Stimulated activated CD4-positive, alpha-beta T cell treated with anti-CD3 and anti-CD28 coated beads, Interleukin-15, amount 100 ng/mL, for 24 hours (primary cell): ENCODE measurements around the gene MYO7A.

Experiments
- DNase-seq: peaks from one replicate; pipeline ENCODE4 v3.0.0-alpha.2; 2020

The MYO7A gene

DNA sequence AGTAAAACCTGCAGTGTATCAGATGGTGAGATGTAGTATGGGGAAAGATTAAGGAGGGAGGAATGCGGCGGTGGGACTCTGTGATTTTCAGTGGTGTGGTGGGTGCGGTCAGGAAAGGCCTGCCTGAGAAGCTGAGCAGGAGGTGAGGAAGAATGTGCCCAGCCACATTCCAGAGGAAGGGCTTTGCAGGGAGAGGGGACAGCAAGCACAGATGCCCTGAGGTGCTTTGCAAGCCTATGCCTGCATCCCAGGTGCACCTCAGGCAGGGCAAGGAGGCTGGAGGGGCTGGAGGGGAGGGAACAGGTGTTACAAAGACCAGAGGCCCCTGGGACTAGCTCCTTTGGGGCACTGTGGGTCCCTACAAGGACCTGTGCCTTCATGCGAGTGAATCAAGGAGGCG is 42.1 kb downstream of the MYO7A start:
- DNase-seq: no peak

DNA sequence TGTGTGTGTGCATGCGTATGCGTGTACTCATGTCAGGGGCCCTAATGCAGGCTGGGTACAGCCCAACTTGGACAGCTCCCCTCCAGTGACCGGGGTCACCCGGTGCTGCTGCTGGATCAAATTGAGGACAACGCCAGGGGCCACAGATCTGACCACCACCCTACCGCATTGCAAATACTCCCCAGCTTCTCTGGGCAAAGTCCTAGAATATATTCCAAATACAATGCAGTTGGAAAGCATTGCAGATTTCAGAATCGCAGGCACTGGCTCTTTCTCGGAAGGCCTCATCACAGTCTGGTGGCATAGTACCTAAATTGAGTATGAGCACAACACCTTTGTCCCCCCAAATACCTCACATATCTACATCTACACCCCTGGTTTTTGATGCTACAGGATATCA is 43.2 kb downstream of the MYO7A start:
- DNase-seq: no peak

DNA sequence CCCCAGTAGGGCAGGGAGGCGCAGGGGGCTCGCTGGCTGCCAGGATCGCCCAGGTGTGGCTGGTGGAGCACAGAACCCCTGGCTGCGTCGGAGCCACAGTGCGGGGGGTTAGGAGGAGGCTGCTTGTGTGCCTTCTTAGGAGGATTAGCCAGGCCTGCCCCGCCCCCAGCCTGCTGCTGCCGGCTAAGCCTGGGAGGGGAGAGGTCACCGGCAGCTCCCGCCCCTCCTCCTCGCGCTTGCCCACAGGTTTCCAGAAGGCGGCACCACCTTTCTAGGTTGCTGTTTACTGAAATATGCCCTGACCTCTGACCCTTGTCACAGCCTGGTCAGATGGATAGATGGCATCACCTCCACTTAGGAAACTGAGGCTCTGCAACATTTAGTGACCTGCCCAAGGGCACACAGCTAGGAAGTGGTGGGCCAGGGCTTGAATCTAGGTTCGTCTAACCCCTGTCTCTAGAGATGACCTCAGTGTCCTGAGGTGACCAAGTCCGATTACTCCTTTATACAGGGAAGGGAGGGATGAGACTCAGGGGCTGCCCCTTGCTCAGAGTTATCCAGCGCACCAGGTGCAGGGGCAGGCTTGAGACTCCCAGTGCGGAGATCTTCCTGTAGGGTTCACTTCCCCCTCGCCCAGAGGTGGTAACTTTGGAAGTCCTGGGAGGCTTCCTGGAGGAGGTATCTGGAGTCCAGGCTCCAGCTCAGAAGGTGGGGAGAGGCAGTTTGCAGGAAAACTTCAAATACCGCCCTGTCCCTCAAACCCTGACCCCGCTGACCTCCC is 44.0 kb downstream of the MYO7A start:
- no peak for DNase-seq

DNA sequence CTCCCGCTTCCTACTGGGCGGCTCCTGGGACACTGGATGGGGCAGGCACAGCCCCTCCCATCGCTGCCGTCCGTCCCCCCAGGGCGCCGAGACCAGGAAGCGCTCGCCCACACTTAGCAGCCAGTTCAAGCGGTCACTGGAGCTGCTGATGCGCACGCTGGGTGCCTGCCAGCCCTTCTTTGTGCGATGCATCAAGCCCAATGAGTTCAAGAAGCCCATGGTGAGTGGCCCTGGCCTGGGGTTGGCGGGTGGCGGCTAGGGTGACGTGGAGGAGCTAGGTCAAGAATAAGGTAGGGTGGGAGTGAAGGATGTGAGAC is 44.6 kb downstream of the MYO7A start:
- DNase-seq: no peak

DNA sequence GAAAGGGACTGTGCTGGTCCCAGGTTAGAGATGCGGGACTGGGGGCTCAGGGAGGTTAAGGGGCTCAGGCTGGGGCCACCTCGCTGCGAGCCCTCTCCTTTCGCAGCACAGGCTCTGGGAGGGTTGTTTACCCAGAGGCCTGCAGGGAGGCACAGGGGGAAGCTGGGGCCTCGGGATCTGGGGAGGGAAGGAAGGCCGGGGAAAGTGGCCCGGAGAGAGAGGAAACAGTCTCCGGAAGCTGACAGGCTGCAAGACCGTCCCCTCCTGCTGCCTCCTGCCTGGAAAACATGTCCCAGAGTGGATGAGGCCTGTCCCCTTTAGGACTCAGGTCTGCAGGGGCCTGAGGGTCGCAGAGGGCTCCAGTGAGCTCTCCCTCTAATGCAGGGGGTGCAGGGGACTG is 45.4 kb downstream of the MYO7A start:
- no peak for DNase-seq

DNA sequence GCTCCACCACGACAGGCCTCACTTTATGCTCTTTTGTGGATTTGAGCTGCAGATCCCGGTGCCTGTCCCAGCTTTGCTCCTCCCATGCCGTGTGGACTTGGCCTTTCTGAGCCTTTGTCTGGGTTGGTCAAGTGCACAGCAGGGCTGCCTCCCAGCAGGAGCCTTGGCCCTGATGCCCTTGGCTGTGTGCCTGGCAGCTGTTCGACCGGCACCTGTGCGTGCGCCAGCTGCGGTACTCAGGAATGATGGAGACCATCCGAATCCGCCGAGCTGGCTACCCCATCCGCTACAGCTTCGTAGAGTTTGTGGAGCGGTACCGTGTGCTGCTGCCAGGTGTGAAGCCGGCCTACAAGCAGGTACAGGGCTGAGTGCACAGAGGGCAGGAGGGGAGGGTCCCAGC is 46.5 kb downstream of the MYO7A start:
- DNase-seq: no peak

DNA sequence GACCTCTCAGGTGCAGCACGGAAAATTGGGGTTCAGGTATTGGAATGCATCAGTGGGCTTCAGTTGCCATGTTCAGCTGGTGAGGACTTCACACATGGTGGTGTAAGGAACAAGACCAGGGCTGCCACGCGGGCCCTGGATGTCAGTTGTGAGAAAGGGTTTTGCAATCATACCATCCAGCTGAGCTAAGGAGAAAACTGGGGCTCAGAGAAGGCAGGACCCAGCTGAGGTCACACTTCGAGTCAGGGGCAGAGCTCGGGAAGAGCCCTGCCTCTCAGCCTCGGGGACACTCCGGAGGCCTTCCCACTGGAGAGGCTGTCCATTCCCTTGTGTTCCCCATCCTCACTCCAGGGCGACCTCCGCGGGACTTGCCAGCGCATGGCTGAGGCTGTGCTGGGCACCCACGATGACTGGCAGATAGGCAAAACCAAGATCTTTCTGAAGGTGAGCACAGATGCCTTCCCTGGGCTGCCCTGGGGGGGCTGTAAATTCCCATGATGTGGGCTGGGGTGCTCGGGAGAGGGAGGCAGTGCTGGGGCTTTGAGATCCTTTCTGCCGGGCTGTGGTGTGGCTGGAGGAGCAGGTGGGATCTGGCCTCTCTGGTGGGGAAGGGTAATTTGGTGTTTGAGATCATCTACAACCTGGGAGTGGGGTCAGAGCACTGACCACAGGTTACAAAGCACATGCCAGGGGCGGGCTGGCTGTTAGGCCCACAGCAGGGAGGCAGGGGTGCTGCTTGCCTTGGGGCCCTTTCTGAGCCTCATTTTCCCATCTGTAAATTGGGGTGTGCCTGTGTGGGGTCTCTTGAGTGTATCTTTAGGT is 47.2 kb downstream of the MYO7A start:
- no peak for DNase-seq

DNA sequence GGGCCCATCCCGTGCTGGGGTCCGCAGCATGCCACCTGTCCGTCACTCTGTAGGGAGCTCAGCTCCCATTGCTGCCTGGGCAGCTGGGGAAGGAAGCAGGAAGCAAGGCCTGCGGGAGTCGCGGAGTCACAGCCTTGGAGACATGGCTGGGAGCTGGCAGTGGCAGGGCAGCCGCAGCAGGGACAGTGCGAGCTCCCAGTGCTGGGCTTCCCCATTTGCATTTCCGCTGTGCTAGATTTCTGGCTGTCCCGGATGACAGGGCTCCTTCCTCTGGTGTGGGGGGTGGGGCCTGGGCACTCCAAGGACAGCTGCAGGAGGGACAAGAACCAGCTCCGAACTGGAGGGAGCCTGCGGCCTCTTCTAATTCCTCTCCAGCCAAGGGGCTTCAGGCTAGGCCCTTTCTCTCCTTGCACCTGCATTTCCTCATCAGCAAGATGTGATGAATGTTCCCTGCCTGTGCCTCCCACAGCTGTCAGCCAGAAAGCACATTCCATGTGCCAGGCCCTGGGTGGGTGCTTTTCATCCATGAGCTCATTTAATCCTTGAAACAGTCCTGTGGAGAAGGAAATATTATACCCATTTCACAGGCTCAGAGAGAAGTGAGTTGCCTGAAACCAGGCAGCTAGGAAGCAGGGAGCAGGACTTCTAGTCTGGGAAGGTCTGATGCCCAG is 48.0 kb downstream of the MYO7A start:
- no peak for DNase-seq

DNA sequence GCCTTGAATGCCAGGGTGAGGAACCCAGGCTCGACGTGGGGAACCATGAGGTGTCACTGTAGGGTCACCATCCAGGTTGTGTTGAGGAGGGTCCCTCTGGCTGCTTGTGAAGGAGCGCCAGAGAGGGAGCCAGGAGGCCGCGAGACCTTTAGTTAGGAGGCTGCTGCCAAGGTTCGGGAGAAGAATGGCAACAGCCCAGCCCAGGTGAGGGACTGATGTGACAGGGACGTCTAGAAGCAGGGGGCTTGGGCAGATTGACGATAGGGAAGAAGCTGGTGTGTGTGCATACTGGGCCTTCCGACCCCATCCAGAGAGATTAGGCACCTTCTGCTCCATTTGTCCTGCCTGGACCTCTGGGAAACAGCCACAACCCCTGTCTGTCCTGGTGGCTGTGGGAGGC is 49.0 kb downstream of the MYO7A start:
- no peak for DNase-seq

DNA sequence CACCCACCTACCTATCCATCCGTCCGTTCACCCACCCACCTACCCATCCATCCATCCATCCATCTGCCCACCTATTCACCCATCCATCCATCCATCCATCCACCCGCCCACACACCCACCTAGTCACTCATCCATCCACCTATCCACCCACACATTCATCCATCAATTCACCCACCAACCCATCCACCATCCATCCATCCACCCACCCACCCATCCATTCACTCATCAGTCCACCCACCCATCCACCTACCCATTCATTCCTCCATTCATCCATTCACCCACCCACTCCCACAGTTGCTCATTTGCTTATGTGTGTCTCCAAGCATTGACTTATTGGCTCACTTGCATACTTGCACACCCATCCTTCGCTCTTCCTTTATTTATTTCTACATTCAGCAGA is 50.1 kb downstream of the MYO7A start:
- no peak for DNase-seq

DNA sequence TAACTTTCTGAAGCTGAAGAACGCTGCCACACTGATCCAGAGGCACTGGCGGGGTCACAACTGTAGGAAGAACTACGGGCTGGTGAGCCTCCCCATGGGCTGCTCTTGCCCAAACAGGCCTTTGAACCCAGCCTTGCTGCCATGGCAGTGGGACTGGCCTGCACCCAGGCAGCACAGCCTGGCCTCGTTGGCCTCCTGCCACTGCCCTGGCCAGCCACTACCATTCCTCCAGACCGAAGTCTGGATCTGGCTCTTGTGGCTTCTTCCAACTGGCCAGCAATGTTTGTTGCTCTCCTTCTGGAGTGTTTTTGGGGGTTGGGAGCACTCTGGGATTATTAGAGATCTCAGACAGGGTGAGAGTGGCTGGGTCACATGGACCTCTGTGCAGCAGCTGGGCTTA is 51.0 kb downstream of the MYO7A start:
- DNase-seq: no peak

DNA sequence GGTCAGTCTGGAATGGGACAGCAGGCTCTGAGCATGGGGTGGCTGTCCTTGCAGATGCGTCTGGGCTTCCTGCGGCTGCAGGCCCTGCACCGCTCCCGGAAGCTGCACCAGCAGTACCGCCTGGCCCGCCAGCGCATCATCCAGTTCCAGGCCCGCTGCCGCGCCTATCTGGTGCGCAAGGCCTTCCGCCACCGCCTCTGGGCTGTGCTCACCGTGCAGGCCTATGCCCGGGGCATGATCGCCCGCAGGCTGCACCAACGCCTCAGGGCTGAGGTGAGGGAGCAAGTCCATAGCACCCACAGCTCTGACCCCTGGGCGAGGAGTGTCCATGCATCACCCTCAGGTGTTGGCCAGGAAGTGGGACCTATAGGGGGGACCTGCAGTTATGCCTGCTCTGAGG is 51.6 kb downstream of the MYO7A start:
- DNase-seq: no peak

DNA sequence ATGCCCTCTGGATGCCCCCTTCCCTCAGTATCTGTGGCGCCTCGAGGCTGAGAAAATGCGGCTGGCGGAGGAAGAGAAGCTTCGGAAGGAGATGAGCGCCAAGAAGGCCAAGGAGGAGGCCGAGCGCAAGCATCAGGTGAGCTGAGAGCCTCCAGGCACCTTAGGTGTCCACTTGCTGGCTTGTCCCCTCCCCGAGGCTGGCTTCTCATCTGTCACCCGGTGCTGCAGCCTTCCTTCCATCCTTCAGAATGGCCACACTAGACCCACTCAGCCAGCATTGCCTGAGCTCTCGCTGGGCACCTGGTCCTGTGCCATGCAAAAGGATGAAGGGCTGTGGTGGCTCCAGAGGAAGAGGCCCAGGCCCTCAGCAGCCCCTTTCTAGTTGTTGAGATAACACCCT is 52.3 kb downstream of the MYO7A start:
- DNase-seq: no peak

DNA sequence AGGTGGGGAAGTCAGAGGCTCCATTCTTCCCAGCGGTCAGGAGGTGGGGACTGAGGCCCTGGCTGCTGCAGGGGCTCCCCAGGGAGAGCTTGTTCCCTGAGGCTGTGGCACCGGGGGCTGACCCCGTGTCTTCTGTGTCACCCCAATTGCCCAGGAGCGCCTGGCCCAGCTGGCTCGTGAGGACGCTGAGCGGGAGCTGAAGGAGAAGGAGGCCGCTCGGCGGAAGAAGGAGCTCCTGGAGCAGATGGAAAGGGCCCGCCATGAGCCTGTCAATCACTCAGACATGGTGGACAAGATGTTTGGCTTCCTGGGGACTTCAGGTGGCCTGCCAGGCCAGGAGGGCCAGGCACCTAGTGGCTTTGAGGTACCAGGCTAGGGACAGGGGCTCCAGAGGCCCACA is 53.2 kb downstream of the MYO7A start:
- DNase-seq: no peak

DNA sequence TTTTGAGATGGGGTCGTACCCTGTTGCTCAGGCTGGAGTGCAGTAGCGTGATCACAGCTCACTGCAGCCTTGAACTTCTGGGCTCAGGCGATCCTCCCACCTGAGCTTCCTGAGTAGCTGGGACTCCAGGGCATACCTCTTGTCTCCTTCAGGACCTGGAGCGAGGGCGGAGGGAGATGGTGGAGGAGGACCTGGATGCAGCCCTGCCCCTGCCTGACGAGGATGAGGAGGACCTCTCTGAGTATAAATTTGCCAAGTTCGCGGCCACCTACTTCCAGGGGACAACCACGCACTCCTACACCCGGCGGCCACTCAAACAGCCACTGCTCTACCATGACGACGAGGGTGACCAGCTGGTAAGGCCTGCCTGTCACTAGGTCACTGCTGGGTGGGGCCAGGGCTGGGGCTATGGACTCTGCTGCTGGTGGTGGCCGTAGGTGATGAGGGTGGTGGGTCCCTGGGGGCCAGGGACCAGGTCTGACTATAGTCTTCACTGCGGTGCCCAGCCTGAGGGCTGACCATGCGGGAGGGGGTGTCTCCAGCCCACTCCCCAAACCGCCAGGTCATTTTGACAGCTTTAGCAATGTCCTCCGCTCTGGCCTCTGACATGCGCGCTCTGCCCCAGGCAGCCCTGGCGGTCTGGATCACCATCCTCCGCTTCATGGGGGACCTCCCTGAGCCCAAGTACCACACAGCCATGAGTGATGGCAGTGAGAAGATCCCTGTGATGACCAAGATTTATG is 53.9 kb downstream of the MYO7A start:
- DNase-seq: no peak

DNA sequence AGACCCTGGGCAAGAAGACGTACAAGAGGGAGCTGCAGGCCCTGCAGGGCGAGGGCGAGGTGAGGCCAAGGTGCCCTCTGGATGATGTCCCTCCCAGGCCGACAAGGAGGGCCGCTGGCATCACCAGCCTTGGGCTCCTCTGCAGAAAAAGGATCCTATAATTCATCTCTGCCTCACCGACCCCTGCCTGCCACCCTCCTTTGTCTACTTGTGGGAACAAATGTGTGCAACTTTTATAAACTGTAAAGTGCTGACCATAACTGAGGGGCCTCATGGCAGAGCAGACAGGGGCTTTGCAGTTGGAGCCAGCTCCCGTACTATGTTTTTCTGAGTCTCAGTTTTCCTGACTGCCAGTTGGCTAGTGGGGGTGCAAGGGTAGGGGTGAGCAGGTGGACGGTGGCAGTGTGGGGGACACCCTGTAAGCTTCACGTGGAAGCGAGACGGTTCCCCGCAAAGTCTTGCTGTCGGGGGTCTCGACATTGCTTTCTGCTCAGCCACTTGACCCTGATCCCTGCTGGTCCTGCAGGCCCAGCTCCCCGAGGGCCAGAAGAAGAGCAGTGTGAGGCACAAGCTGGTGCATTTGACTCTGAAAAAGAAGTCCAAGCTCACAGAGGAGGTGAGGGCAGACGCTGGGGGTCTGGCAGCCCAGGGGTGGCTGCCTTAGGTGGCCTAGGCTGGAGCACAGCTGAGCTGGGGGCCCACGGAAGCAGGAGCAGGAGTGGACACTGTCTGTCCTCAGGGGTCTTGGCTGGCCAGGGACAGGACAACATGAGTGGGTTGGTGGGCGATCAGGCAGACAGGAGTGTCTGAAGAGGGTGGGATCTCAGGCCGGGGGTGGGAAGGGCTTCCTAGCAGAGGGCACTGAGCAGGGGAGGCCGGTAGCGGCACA is 54.7 kb downstream of the MYO7A start:
- DNase-seq: no peak

DNA sequence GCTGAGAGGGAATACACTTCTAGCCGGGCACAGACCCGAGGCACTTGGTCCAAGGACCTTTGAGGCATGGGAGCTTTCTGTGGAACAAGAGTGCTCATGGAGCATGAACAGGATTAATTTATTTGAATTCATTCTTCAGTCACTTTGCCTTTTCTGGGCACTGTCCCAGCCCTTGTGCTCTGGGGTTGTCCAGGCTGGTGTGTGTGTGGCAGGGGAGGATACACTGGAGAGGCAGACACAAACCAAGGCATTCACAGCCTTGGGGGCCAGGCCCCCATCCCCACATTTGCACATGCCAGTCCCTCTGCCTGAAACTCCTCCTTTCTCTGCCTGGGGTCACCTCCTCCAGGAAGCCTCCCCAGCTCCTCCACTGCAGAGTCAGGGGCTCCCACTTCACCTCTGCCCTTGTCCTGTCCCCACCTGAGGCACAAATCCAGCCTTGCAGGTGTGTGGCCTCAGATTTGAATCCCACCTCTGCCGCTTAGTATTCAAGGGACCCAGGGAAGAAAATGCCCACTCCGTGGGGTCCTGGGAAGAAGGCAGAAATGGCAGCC is 55.5 kb downstream of the MYO7A start:
- DNase-seq: no peak

DNA sequence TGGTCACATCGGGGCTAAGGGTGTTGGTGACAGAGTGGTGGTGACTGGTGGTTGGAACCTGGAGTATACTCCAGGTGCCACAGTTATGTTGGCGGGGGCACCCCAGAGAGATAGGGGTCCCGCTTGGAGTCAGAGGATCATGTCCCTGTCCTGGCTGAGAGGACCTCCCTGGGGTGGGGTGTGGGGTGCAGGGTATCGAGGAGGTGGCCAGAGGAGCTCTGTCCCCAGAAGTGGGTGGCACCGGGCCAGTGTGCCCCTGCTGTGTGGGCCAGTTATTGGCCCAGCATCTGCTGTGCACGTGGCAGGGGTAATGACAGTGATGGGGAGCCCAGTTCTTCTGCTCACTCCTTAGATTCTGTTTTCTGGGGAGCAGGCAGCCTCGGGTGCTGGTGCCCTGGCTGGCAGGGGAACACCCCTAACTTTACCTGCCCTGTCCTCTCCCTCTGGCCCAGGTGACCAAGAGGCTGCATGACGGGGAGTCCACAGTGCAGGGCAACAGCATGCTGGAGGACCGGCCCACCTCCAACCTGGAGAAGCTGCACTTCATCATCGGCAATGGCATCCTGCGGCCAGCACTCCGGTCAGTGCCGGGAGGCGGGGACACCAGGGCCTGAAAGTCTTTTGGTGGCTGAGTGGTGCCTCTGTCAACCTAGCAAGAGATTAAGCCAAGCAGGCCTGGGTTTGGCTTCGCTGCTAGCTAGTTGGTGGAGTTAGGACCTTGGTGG is 56.3 kb downstream of the MYO7A start:
- DNase-seq: no peak

DNA sequence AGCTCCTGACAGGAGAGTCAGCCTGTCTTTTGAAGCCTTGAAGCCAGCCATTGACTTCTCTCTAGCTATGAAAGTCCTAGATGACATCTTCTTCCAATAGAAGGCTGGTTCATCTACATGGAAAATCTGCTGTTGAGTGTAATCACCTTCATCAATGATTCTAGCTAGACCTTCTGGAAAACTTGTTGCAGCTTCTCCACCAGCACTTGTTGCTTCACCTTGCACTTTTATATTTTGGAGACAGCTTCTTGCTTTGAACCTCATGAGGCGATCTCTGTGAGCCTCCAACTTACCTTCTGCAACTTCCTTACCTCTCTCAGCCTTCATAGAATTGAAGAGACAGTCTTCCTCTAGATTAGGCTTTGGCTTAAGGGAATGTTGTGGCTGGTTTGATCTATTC is 58.3 kb downstream of the MYO7A start:
- DNase-seq: no peak

DNA sequence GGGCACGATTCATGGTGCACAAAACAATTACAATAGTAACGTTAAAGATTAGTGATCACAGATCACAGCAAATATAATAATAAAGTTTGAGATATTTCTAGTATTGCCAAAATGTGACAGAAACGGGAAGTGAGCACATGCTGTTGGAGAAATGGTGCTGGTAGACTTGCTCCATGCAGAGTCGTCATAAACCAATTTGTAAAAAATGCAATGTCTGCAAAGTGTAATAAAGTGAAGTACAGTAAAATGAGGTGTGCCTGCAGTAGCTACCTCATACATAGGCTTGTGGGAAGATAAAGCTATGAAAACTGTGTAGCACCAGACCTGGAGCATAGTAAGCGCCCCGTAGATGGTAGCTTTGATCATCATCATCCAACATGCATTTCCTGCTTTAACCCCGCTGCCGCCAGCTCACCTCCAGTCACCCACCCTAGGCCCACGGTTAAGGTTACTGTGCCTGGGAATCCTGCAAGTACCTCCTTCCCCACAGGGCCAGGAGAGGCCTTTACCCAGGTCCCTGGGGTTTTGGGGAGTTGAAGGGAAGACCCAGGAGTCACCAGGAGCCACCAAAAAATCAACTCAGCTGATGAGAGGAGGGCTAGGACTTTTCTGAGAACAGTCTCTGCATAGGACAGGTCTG is 59.2 kb downstream of the MYO7A start:
- DNase-seq: no peak
